ENCODE data around the gene HESX1.

HESX1 gene

GRCh38 chr3:57227930-57228751 lies 28.4 kb upstream of the HESX1 start:
- TF ChIP-seq TEAD4 (IDR thresholded peaks at IDR 0.05) (no peak), EP300 (IDR thresholded peaks at IDR 0.05; ENCODE audit: borderline replicate concordance) (no peak), YY1 (IDR thresholded peaks at IDR 0.05; ENCODE audit: low read depth) (no peak), CREB1 (IDR thresholded peaks at IDR 0.05; ENCODE audit: low read depth) (peak; percentile 11; the same call in 1 of the 2 replicates), MAX (IDR thresholded peaks at IDR 0.05) (peak; percentile 33; the same call in 1 of the 2 replicates), TAF1 (IDR thresholded peaks at IDR 0.05; ENCODE audit: low read depth) (0 out of 2 replicates have a peak, but pooled peaks have one; percentile 21)

- peak; percentile 40; the same call in 1 of the 2 replicates for TF ChIP-seq USF1 (IDR thresholded peaks at IDR 0.05)
- TF ChIP-seq EP300 (IDR thresholded peaks at IDR 0.05; ENCODE audit: borderline replicate concordance), result no peak
- TF ChIP-seq FOXM1 (IDR thresholded peaks at IDR 0.05; ENCODE audit: borderline replicate concordance, low read depth), result no peak
- TF ChIP-seq MAX (IDR thresholded peaks at IDR 0.05), result peak; percentile 89
- TF ChIP-seq TCF12 (IDR thresholded peaks at IDR 0.05; ENCODE audit: low read depth), result 0 out of 2 replicates have a peak, but pooled peaks have one; percentile 38
- TF ChIP-seq CREB1 (IDR thresholded peaks at IDR 0.05; ENCODE audit: low read depth), result no peak
- no peak for TF ChIP-seq REST (IDR thresholded peaks at IDR 0.05; ENCODE audit: low read depth)
- TF ChIP-seq TEAD4 (IDR thresholded peaks at IDR 0.05), result 0 out of 2 replicates have a peak, but pooled peaks have one; percentile 4
- TF ChIP-seq TAF1 (IDR thresholded peaks at IDR 0.05; ENCODE audit: low read depth), result peak; percentile 58; the same call in 1 of the 2 replicates
- no peak for TF ChIP-seq RAD21 (IDR thresholded peaks at IDR 0.05; ENCODE audit: low read depth)
- TF ChIP-seq NFIC (IDR thresholded peaks at IDR 0.05), result no peak
- TF ChIP-seq YY1 (IDR thresholded peaks at IDR 0.05; ENCODE audit: low read depth), result no peak
- peak; percentile 28; the same call in 1 of the 2 replicates for TF ChIP-seq ZBTB7A (IDR thresholded peaks at IDR 0.05; ENCODE audit: low read depth)
- peak; percentile 25; the same call in 1 of the 2 replicates for TF ChIP-seq EGR1 (IDR thresholded peaks at IDR 0.05)
- no peak for TF ChIP-seq CEBPB (IDR thresholded peaks at IDR 0.05)
Measured at GRCh38 chr3:57227204-57227929, 27.6 kb upstream of the HESX1 start, which contains the start of gene APPL1. Gene APPL1 (plus strand): TSS chr3:57227729. CDS start chr3:57227884, 155 bp downstream.

- TF ChIP-seq NFIC (IDR thresholded peaks at IDR 0.05), result no peak
- TF ChIP-seq YY1 (IDR thresholded peaks at IDR 0.05; ENCODE audit: low read depth), result no peak
Measured at GRCh38 chr3:57226176-57226575, 26.4 kb upstream of the HESX1 start.

- TF ChIP-seq MAX (IDR thresholded peaks at IDR 0.05) (no peak), FOXM1 (IDR thresholded peaks at IDR 0.05; ENCODE audit: borderline replicate concordance, low read depth) (no peak), TEAD4 (IDR thresholded peaks at IDR 0.05) (no peak), ZBTB7A (IDR thresholded peaks at IDR 0.05; ENCODE audit: low read depth) (no peak)
Measured at GRCh38 chr3:57224856-57225255, 25.1 kb upstream of the HESX1 start.

GRCh38 chr3:57221883-57222282 lies 22.1 kb upstream of the HESX1 start:
- TF ChIP-seq MAX (IDR thresholded peaks at IDR 0.05) (no peak), TAF1 (IDR thresholded peaks at IDR 0.05; ENCODE audit: low read depth) (no peak), REST (IDR thresholded peaks at IDR 0.05; ENCODE audit: low read depth) (no peak), YY1 (IDR thresholded peaks at IDR 0.05; ENCODE audit: low read depth) (no peak), EGR1 (IDR thresholded peaks at IDR 0.05) (no peak), CEBPB (IDR thresholded peaks at IDR 0.05) (no peak), RAD21 (IDR thresholded peaks at IDR 0.05; ENCODE audit: low read depth) (no peak), ZBTB7A (IDR thresholded peaks at IDR 0.05; ENCODE audit: low read depth) (no peak), USF1 (IDR thresholded peaks at IDR 0.05) (no peak), FOXM1 (IDR thresholded peaks at IDR 0.05; ENCODE audit: borderline replicate concordance, low read depth) (no peak), EP300 (IDR thresholded peaks at IDR 0.05; ENCODE audit: borderline replicate concordance) (no peak), NFIC (IDR thresholded peaks at IDR 0.05) (no peak), TCF12 (IDR thresholded peaks at IDR 0.05; ENCODE audit: low read depth) (no peak), CREB1 (IDR thresholded peaks at IDR 0.05; ENCODE audit: low read depth) (no peak)
